DMS114 treated with DMSO at 0.1 percent for 48 hours (cell line): ENCODE data around the gene CLCN3.
"Not testable (repeated sequence)": the region's sequence is repeated elsewhere in the genome, so short reads cannot be mapped to it uniquely, and the experiment has no call there.

ENCODE experiments used
- DNase-seq: peaks from one replicate; lab custom pipeline; 2025; ENCODE audit not compliant: unreplicated experiment; lab: John Stamatoyannopoulos, UW

CLCN3 gene

DNA sequence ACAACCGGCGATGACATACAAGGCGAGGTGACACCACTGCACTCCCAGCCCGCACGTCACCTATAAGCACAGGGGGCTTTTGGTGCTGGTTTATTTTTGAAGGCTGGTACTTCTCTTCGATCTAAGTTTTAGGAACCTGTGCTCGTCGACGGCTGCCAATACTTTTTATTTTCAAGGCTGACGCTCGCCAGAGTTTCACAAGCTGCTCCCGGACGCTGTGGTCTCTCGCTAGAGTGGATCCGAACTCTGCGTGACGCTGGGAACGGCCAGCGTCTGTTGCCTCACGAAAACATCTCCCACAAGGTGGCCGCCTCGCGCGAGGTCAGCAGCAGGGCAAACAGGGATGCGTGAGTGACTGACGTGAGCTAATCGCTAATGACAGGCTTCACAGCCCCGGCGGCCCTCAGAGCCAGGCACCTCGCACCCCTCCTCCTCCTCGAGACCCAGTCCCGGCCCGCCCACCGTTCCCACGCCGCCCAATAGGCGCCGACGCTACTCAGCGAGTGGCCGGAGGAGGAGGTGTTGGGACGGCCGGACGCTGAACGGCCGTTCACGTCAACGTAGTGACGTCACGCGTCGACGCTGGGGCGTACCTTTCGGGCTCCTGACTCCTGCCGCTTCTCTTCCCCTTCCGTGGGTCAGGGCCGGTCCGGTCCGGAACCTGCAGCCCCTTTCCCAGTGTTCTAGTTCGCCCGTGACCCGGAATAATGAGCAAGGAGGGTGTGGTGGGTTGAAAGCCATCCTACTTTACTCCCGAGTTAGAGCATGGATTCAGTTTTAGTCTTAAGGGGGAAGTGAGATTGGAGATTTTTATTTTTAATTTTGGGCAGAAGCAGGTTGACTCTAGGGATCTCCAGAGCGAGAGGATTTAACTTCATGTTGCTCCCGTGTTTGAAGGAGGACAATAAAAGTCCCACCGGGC lies at the start of gene CLCN3:
Gene CLCN3, plus strand, starts transcription at position 621 of the 922 bp plus-strand sequence. CDS start 15,351 bp downstream, outside the sequence.
- DNase-seq, result peak; percentile 85

DNA sequence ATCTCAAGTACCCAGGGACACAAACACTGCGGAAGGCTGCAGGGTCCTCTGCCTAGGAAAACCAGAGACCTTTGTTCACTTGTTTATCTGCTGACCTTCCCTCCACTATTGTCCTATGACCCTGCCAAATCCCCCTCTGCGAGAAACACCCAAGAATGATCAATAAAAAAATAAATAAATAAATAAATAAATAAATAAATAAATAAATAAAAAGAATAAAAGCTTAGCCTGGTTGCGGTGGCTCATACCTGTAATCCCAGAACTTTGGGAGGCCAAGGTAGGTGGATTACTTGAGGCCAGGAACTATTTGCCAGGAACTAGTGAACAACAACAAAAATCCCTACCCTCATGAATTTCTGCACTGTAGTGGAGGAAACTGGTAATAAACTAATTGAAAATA lies 49.4 kb upstream of the CLCN3 start:
- DNase-seq, result not testable (repeated sequence)

DNA sequence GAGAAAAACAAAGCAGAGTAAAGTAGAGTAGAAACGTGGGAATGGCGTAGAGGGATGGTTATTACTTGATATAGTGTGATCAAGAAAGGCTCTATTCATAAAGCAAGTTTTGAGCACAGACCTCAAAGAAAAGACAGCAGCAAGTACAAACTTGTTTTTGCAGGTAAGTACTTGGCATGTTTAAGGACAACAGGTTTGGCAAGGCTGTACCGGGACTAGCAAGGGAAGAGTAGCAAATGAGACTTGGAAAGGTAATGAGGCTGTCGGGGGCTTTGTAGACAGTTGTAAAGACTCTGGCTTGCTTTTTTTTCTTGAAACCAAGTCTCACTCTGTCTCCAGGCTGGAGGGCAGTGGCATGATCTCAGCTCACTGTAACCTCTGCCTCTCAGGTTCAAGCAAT lies 48.9 kb upstream of the CLCN3 start:
- DNase-seq, result no peak

DNA sequence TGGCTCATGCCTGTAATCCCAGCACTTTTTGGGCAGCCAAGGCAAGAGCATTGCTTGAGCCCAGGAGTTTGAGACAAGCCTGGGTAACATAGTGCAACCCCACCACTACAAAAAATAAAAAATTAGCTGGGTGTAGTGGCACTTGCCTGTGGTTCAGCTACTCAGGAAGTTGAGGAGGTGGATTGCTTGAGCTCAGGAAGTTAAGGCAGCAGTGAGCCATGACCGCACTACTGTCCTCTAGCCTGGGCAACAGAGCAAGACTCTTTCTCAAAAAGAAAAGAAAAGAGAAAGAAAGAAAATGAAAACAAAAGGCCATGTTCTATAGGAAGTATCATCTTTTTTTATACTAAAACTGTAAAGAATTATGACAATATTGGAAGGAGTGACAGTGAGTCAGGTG lies 46.5 kb upstream of the CLCN3 start:
- no peak for DNase-seq

DNA sequence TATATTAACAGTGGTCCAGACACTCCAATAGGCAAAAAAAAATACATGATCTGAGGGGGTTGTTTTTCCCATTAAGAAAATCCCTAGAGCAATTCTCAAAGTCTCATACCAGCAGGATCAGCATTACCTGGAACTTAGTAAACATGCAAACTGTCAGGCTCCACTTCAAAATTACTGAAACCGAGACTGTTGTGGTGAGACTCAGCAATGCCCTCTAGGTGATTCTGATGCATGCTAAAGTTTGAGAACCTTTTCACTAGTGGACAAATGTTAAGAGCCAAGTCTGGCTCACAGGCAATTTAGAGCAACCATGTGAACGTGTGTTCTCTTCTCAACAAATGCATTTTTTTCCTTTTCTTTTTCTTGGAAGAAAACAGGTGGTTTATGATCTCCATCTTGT lies 38.2 kb upstream of the CLCN3 start:
- no peak for DNase-seq

DNA sequence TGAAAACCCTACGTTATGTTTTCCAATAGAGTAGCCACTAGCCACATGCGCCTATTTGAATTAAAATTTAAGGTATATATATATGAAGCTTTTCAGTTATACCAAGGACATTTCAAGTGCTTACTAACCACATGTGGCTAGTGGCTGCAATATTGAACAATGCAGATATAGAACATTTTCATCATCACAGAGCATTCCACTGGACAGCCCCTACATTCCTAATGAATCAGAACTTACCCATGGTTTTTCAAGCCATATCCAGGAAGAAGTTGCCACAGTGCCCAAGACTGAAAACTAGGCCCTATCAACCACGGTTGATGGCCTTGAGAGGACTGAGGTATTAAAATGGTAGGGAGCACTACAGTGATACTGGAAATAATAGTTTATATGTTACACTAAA lies 37.7 kb upstream of the CLCN3 start:
- DNase-seq, result no peak

DNA sequence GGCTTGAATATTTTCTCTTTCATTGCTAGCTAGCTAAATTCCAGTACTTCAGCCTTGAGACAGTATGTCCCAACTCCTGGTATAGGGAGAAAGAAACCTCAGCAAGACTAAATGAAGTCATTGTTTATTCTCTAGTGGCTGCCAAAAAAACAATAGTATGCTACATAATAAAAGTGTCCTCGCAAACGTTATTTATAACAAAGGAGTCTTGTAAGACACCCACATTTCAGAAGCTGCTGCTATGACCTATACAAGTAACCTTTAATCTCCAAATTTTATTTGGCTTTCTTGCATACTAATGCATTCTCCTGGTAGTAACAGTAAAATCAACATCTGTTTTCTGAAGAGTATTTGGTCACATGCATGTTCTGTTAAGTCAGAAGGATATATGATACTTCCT lies 36.8 kb upstream of the CLCN3 start:
- no peak for DNase-seq

DNA sequence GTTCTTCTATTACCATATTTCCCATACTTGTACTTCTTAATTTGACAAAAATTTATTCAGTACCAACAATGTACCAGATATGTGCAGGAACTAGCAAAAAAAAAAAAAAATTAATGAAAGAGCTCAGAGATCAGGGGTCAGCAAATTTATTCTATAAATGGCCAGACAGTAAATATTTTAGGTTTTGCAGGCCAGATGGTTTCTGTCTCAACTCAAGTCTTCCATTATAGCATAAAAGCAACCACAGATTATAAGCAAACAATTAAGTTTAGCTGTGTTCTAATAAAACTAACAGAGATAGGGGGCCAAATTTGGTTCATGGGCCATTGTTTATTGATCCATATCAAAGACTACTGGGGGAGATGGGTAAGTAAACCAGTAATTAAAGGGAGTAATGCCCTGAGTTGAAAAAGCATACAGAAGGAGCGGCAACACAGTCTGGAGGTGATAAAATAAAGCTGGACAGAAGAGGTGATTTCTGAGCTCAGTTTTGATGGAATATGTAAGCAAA lies 27.3 kb upstream of the CLCN3 start:
- no peak for DNase-seq

DNA sequence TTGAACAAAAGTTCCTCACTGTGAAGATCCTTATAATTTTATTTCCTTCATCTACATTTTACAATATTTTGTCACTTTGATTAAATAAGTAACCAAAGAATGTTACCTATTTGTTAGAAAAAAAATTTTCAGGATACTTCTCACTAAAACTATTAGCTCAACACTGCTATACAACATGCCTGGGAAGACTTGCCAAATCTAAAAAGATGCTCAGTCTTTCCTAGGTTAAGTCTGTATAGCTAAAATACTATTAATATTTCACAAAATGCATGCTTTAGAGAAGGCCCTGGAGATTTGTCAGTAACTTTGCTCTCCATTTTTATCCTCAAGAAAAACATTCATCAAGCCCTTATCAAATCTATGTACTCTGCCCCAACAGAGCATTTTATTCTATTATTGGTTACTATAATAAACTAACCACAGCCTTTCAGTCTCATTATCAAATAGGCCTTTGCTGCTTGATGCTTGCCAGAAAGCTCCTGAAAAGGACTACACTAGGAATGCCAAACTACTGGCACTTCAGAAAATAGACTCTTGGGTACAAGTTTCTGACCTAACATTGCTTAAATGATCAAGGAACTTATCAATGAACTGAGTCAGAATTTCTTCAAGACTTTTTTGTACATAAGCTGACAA lies 25.7 kb upstream of the CLCN3 start:
- no peak for DNase-seq

DNA sequence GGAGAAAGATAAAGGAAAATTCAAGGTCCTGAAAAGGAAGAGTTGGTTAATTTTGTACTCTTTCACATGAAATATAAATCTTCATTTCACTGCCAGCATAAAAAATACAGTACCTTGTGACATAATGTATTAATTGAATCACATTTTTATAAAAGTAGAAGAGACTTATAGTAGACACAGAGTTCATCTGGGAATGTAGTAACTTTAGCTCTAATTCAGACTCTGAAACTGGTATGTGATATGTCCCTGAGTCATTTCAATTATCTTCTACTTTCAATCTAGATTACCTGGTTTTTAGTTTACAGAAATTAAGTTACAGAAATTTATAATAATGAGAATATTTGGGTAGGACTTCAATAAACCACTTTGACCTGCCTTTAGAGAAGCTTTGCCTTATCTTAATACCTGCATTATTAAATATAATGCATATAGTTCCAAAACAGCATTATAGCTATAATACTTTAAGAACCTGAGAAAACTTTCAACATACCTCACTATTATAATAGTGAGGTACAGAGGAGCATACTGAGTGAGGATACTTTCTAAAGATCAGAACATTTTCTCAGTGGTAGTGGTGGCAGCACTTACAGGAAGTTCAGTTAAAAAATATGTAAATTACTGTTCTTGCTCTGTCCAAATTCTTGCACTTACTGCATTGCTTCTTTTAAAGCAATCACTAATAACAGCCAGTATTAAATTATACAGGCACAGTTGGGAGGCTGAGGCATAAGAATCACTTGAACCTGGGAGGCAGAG lies 19.2 kb upstream of the CLCN3 start:
- no peak for DNase-seq

DNA sequence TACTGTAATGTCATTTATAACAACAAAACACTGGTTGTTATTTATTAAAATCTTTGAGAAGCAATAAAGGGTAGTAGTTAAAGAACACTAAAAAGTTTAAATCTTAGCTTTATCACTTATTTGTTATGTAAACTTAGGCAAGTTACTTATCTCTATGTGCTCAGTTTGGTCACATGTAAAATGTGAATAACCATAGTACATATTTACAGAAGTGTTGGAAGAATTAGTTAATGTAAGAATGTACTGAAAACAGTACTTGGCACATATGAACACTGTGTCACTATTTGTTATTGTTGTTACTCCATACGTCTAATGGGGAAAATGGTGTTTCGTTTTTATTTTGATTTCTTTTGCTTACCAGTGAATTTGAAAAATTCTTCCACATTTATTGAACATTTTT lies 17.1 kb upstream of the CLCN3 start:
- DNase-seq, result no peak

DNA sequence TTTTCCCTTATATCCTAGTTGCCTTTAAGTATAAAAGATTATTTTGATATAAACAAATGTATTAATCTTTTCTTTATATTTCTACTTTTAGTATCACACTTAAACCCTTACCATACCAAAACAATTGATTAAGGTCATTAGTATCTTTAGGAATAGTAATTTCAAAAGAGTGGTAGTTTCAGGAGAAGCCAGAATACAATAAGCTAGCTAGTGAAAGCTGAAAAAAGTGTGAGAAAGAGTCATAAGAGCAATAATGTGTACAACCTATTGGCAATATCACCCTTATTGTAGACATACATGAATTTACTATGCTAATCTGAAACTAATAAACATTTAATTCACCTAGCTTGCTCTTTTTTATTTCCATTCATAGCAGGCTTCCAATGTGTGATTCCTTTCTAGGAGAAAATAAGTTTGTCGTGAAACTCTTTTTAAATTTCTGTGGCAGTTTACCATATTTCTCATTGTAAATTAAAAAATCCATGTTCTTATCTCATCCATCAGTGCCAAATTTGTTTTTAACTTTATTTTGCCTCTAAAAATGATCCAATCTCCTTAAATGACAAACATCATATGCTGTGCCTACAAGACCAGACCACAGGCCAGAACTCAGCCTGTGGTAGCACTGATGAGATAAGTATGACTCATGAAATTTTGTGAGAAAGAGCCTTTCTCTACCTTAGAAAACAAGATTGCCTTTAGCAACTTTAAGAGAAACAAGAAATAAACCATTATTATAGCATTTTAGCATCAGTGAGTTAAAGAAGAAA lies 16.1 kb upstream of the CLCN3 start:
- no peak for DNase-seq

DNA sequence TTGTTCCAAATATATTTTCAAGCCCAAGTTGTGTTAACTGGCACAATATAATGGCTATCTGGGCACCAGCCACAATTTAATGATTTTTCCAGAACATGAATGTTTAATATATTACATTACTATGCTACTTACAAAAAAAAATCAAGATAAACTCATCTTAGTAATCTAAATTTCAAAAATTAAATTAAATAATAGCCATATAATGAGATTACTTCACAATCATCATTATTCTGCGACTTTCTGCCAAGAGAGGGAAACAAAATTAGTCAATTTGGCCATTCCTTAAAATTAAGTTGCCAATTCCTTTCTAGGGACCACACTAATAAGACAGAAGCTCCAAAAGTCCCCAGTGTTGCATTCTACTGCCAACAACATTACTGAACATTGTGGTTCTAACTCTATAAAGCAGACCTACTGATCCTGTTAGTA lies 15.5 kb upstream of the CLCN3 start:
- no peak for DNase-seq

DNA sequence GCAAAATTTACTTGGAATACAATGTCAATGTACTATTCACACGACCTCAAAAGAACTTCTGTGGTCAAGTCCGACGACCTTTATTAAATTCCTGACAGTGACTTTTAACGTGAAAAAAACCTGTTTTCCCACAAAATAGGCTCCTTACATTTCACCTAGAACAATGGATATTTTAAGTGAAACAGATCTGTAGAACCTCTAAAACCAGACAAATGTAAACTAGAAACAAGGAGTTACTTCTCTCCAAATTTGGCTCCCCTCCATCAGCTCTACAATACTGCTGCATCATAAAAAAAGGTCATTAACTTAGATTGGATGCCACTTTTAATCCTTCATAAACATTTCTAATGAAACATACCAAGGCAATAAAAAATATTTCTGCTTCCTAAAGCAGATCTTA lies 9.2 kb upstream of the CLCN3 start:
- no peak for DNase-seq

DNA sequence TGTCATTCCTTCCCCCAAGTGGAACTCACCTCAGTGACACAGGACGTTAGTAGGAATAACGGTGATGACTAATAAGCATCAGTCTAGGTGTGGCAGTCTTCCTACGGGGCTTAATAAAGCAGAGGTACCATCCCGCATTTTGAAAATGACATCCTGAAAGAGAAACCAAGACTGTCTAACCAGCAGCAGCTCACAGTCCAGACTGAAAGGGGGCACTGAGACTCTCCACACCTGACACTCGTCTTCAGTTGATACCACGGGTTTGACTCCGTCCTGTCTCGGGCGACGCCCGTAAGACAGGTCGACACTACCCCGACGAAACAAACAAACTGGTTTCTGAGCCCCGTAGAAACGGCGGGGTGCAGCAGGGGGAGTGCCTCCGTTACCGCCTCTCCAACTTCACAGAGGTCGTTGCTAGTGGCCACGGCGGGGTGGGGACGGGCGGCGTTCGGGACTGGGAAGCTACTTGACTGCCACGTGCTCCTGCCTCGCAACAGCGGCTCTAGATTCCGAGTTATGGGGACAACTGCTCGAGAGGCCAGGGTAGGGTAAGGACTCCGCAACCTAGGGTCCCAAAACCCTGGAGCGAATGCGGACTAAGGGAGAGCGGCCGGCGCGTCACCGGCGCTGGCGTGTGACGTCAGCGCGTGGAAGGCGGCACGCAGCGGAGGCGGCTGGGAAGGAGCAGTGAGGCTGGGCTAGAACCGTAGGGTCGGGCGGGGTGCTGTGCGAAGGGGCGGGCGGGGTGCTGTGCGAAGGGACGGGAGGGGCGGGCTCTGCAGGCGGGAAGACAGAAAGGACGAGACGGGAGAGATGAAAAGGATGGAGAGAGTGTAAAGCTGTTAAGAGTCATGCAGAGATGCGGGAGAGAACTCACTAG lies 8.1 kb upstream of the CLCN3 start, which contains the start of gene NEK1:
Gene NEK1, minus strand, starts transcription at position 593 of the 880 bp plus-strand sequence. CDS start 9,953 bp downstream, outside the sequence.
- peak; percentile 83 for DNase-seq

DNA sequence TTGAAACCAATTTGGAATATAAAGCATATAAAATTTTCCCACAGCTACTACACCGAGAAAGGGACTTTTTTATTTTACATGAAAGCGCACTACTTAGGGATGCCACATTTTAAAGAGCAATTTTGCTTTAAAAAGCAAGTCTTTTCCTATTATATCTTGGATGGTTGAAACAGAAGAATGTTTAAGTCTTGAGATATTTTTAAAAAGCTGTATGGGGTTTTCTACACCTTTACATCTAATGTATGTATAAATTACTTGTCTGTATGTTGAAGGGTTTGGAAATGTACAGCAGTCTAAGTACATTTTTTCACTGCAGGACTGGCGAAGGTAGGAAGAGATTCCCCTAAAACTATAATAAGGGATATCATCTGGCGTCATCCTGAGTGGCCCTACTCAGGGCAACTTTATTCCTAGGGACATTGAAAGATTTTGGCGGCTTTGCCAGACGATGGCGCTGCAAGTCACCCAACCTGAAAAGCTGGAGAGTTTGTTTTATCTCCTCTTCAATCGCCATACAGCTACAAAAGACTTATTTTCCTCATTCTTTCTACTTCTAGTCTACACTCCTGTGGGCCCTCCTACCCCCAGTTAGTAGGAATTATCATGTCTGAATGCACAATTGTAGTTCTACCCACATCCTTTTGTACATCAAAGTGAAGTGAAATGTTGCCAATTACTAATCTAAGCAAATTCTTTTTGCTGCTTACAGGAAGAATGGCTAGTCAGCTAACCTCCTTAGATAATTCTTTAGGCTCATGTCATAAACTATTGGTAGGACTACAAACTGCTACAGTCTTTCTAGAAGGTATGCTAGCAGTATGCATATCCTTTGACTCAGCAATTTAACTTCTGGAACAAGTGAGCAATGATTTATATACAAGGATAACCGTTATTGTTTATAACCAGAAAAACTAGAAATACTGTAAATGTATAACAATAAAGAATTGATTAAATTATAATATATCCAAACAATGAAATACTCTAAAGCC lies 7.2 kb upstream of the CLCN3 start:
- DNase-seq, result peak; percentile 63

DNA sequence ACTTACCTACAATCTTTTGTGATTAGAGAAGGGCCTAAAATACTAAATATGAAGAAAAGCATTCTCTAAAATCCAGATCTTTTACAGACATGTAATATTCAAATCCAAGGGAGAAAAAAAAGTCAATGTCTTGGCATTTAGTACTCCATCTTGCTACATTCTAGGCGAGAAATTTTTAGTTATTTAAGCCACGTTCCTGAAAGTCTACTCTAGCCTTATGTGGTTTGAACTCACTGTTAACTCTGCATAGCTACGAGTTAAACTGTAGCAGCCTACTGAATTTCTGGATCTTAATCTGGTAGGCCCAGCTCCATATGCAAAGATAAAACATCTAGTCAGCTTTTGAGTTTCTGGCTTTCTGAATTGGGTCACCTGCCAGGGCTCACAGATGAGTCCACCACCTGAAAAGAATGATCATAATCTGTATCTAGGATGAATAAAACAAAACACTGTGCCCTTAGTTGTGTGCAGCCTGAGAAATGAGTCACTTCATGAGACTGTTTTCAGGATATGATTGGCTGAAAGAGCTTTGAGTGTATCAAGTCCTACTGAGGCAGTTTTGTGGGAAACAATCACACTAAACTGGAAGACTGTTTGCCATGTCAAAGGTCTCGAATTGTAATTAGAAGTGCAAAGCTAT lies 4.8 kb upstream of the CLCN3 start:
- DNase-seq, result no peak

DNA sequence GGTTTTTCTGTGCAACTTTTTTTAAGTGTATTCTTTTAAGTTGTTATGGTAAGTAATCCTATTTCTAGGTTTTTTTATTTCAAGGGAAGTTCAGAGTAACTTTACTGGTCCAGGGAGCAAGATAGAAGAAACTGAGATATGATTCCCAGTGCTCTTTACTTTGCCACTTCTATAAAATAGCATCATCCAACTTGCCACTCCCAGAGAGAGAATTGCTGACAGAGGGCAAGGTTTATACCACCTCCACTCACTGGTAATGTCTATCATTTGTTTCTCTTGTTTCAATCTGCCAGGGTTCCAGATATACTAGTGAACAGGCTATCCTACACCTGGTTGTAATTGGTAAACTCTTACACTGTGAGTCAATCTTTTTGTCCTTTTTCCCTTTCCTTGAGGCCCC lies 3.5 kb upstream of the CLCN3 start:
- DNase-seq, result no peak
